H54 (cell line): ENCODE measurements around the gene NENF.
"Not testable (repeated sequence)": the region's sequence is repeated elsewhere in the genome, so short reads cannot be mapped to it uniquely, and the experiment has no call there.

Experiments used
- DNase-seq: peaks from one replicate; pipeline ENCODE4 v3.0.0; 2011; ENCODE audit warnings: low spot score, mixed read lengths; ENCODE audit not compliant: insufficient read length
- FAIRE-seq: peaks from 3 replicates; lab custom pipeline; 2011; peaks lifted over from hg19 to GRCh38; lab: Jason Lieb, UNC
- POLR2A ChIP-seq: IDR thresholded peaks from 2 replicates; pipeline ENCODE4 v1.6.1; 2011; ENCODE audit warnings: low read depth, mild to moderate bottlenecking, low read length

Gene NENF

DNA sequence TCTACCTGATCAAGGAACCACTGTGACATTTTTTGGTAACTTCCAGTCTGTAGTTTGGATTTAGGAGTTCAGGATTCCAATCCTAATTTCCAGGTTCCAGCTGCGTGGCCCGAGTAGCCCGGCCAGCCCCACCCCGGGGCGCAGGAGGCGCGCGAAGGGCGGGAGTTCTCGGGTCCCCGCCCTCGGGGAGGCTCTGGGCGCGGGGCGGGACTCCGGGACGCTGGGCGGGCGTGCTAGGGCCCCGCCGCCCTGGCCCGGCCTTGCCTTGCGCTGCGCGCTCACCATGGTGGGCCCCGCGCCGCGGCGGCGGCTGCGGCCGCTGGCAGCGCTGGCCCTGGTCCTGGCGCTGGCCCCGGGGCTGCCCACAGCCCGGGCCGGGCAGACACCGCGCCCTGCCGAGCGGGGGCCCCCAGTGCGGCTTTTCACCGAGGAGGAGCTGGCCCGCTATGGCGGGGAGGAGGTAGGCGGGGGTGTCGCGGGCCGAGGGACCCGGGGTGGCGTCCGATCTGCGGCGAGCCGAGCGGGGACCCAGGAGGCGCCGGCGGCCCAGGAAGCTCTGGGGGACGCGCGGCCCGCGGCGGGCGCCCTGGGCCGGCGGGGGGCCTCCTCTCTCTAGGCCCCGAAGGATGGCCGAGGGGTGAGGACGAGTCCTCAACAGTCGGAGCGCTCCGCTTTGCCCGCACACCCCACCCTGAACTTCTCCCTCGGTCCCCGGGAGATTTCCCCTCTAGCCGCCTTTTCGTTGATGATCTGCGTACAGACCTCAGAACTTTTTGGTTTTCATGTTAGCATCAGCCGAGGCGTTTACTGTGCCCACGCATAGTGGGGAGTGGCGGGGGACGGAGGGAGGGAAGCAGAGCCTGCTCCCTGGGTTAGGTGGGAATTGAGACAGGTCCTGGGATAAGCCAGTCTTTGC lies at the start of gene NENF:
Gene NENF (plus strand): TSS at position 260 of the 916 bp plus-strand sequence. CDS start 24 bp downstream, at position 284.
- TF ChIP-seq POLR2A = peak; percentile 85
- no peak for FAIRE-seq
- peak; percentile 93 for DNase-seq

DNA sequence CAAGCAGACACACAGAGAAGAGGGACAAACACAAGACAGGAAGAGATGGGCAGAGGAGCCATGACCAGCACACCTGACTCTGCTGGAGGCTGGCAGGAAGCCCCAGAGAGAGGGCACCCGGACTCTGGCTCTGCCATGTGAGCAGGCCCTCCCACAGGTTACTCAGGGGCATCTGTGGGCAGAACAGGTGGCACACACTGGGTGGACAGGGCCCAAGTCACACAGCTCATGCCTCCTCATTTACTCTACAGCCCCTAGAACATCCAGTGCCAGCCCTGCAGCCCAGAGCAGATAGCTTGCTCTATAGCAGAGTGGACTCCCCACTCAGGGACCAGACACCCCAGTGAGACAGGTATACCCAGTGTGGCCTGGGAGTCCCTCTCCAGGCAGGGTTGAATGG lies 46.7 kb upstream of the NENF start:
- DNase-seq (no peak), FAIRE-seq (no peak)
- TF ChIP-seq POLR2A = no peak

DNA sequence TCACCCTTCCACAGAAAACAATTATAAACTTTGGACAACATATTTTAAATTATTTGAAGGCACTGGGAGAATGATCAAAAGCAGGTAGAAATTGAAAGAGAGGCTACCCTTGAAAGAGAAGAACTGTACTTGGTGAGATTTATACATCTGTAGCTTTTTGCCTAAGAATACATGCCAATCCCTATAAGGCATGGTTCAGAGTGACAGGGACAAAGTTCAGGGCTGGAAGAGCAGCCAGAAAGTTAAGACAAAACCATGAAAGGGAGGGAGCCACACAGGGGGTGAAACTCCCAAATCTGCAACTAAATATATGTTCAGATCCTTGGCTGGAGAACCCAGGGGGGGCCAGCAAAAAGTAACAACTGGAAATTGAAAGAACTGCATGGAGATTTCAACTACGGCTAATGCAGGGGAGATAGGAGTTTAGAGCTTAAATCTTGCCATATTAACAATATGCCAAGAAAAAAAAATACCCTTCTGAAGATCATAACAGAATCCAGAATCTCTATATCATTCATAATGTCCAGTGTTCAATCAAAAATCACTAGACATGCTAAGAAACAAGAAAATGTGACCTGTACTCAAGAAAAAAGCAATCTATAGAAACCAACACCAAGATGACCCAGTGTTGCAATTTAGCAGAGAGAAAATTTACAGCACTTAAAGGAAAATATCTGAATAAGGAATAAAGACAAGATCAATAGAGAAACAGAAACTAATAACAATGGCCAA lies 43.6 kb upstream of the NENF start:
- DNase-seq (no peak), FAIRE-seq (no peak)
- no peak for TF ChIP-seq POLR2A

DNA sequence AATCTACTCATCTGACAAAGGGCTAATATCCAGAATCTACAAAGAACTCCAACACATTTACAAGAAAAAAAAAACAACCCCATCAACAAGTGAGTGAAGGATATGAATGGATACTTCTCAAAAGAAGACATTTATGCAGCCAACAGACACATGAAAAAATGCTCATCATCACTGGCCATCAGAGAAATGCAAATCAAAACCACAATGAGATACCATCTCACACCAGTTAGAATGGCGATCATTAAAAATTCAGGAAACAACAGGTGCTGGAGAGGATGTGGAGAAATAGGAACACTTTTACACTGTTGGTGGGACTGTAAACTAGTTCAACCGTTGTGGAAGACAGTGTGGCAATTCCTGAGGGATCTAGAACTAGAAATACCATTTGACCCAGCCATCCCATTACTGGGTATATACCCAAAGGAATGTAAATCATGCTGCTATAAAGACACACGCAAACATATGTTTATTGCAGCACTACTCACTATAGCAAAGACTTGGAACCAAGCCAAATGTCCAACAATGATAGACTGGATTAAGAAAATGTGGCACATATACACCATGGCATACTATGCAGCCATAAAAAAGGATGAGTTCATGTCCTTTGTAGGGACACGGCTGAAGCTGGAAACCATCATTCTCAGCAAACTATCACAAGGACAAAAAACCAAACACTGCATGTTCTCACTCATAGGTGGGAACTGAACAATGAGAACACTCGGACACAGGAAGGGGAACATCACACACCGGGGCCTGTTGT lies 36.9 kb upstream of the NENF start:
- FAIRE-seq, DNase-seq: not testable (repeated sequence)

DNA sequence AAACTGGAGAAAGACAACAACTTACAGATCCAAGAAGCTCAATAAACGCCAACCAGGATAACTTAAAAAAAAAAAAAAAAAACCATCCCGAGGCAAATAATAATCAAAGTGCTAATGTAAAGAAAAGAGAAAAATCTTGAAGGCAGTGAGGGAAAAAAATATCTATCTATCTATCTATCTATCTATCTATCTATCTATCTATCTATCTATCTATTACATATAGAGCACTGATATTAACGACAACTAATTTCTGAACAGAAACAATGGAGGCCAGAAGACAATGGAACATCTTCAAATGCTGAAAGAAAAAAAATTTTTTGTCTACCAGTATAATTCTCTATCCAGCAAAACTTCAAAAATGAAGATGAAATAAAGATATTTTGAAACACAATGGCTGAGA lies 36.1 kb upstream of the NENF start:
- FAIRE-seq (no peak), DNase-seq (no peak)

DNA sequence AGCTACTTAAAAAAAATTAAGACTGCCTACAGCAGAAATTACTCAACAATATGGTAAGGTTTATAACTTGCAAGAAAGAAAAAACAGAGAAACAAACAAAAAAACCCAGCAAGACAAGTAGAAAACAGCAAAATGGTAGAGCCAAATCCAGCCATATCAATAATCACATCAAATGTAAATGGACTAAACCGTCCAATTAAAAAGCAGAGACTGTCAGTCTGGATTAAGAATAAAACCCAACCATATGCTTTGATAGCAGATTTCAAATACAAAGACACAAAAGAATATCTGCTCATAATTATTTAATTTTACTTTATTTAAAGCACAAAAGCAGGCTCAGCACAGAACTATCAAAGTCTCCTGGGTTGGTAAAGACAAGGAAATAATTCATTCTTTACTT lies 35.5 kb upstream of the NENF start:
- no peak for TF ChIP-seq POLR2A
- FAIRE-seq (no peak), DNase-seq (no peak)

More for the DNA sequence above, 36.1 kb upstream of the NENF start:
- no peak for TF ChIP-seq POLR2A

DNA sequence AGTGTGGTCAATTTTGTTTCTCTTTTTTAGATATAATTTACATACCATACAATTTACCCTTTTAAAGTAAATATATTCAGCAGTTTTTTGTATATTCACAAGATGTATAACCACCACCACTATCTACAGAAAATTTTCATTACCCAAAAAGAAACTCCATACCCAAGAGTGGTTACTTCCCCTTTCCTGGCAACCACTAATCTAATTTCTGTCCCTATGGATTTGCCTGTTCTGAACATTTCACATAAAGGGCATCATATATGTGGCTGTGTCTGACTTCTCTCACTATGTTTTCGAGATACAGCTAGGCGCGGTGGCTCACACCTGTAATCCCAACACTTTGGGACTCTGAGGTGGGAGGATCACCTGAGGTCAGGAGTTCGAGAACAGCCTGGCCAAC lies 31.7 kb upstream of the NENF start:
- FAIRE-seq (no peak), DNase-seq (no peak)
- TF ChIP-seq POLR2A = no peak

DNA sequence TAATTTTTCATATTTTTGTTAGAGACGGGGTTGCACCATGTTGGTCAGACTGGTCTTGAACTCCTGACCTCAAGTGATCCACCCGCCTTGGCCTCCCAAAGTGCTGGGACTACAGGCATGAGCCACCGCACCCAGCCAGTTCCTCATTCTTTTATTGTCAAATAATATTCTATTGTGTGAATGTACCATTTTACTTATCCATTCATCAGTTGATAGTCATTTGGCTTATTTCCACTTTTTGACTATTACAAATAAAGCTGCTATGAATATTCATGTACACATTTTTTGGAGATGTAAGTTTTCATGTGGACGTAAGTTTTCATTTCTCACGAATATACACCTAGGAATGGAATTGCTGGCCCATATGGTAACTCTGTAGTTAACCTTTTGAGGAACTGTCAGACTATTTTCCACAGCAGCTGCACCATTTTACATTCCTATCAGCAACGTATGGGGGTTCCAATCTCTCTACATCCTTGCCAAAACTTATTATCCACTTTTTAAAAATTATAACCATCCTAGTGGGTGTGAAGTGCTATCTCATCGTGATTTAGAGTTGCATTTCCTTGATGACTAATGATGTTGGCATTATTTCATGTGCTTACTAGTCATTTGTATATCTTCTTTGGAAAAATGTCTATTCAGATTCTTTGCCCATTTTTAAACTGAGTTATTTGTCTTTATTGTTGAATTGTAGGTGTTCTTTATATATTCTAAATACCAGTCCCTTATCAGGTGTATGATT lies 30.7 kb upstream of the NENF start:
- DNase-seq (no peak), FAIRE-seq (no peak)
- TF ChIP-seq POLR2A = no peak

DNA sequence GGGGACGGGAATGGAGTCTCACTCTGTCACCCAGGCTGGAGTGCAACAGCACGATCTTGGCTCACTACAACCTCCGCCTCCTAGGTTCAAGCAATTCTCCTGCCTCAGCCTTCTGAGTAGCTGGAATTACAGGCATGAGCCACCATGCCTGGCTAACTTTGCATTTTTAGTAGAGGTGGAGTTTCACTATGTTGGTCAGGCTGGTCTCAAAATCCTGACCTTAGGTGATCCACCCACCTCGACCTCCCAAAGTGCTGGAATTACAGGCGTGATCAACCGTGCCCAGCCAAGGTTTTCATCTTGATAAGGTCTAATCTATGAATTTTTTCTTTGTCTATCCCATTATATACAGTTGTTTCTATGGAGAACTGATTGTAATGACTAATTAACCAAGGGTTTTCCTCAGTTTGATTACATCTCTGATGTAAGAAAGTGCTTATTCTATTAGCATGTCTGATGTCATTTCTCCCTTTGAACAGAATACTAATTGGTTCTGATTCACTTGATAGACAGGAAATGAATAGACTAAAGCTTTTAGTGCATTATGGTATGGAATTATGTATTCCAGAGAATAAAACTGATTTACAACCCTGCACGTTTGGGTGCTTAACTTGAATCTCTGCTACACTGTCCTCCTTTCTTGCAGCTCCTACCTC lies 29.9 kb upstream of the NENF start:
- DNase-seq = no peak
- no peak for FAIRE-seq
- no peak for TF ChIP-seq POLR2A

DNA sequence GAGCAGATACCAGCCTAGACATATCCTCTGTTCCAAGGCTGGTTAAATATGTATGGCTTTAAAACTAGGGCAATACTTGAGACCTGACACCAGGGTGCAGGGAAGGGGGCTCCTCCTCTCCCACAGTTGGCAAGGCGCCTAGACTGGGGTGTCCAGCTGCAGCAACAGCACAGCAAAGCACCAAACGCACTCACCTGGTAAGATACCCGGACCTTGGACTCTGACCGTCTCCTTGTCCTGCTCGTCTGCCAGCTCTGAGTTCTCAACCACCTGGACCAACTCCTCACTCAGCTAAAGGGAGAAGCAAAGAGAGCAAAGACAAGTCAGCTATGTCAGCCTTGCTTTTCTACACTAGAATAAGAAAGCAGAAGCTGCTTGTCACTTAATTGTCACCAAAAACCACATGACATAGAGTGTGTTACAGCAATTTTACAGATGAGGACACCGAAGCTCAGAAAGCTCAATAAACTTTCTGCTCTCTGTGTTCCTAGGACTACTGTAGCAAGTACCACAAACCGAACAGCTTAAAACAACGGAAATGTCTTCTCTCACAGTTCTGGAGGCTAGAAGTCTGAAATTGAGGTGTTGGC lies 22.4 kb upstream of the NENF start:
- no peak for TF ChIP-seq POLR2A
- no peak for DNase-seq
- FAIRE-seq = no peak

DNA sequence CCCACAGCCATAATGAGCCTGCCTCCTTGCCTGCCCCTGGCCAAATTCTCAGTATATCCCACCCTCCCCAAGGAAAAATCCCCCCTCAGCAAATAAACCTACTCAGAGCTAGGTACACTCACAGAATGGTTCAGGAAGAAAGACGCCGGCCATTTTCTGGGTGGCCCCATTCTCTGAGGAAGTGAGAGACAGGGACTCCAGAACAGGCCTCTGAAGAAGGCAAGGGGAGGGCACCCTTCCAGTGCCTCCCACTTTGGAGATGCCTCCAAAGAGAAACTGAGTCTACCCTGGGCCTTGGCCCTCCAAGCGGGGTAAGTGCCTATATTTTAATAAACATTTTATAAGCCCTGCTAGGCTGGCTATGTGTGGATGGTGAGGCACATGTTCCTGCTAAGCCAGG lies 20.3 kb upstream of the NENF start:
- TF ChIP-seq POLR2A = no peak
- no peak for FAIRE-seq
- DNase-seq = no peak

DNA sequence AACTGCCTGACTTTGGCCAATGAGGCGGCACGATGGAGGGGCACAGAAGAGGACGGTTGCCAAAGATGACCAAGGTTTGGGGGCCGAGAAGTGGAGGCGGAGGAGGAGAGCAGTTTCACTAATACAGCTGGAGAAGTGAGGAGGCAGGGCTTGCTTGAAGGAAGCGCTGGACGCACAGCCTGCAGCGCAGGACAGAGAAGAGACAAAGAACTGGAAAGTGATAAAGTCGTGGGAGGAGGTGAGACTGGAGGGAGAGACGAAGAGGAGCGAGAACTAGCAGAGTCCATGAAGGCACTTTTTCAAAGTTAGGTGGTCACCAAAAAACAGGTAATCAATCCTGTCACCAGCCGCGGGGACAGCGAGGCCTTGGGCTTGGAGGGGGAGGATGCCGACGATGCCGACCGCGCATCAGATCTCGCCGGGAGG lies 18.8 kb upstream of the NENF start:
- DNase-seq (no peak), FAIRE-seq (no peak)
- no peak for TF ChIP-seq POLR2A
